ENCODE results near the gene TMTC2.

GRCh38 chr12:83122623-83122934, 435.9 kb downstream of the TMTC2 start:
- TF ChIP-seq CTCF (IDR thresholded peaks at IDR 0.05; ENCODE audit: poor library complexity) (no peak), EZH2 (IDR thresholded peaks at IDR 0.05; ENCODE audit: borderline replicate concordance) (no peak)

Data from hepatocyte (in vitro differentiated cells).